GM10248 (cell line): ENCODE data around the gene MAP3K3.

Experiments
- CTCF ChIA-PET: fragments of 300-600 bp; sonication (Branson Sonifier 250); formaldehyde crosslinking; extraction: SDS; loops from one replicate; lab custom pipeline; 2021; ENCODE audit warnings: antibody characterized with exemption; lab: Yijun Ruan, JAX
- POLR2A ChIA-PET: fragments of 350-650 bp; sonication (Branson Sonifier 250); formaldehyde crosslinking; extraction: SDS; loops from one replicate; lab custom pipeline; 2020; ENCODE audit warnings: antibody characterized with exemption; lab: Yijun Ruan, JAX
- DNase-seq: peaks from one replicate; pipeline ENCODE4 v3.0.0; 2012; ENCODE audit errors: extremely low spot score
- TF ChIP-seq, protein P1 (sequence below): IDR thresholded peaks from 2 replicates; pipeline ENCODE4 v1.5.1; 2012; ENCODE audit warnings: mild to moderate bottlenecking, low read depth; ENCODE audit errors: extremely low read depth, missing control alignments, control extremely low read depth

The MAP3K3 gene

DNA sequence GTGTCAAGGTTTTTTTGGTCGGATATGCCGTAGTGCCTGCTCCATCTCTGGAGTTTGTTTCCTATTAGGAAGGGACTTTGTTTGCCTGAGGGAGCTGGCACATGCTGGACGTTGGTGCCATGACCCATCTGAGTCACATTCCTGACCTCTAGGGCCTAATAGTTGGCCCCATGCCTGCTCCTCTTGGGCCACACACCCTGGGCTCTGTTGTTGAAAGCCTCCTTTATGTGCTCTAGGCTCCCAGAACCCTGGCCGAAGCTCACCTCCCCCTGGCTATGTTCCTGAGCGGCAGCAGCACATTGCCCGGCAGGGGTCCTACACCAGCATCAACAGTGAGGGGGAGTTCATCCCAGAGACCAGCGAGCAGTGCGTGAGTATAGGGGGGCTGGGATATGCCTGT lies 59.3 kb downstream of the MAP3K3 start:
- CTCF ChIA-PET: interaction anchor here (1.1 to 7.9 kb wide), 2 partner anchors 14 to 256 kb away, joined by 3 to 56 read pairs; no protein-coding TSS in a partner anchor
- no peak for DNase-seq
- POLR2A ChIA-PET: no interaction called here
- TF ChIP-seq, protein P1, sequence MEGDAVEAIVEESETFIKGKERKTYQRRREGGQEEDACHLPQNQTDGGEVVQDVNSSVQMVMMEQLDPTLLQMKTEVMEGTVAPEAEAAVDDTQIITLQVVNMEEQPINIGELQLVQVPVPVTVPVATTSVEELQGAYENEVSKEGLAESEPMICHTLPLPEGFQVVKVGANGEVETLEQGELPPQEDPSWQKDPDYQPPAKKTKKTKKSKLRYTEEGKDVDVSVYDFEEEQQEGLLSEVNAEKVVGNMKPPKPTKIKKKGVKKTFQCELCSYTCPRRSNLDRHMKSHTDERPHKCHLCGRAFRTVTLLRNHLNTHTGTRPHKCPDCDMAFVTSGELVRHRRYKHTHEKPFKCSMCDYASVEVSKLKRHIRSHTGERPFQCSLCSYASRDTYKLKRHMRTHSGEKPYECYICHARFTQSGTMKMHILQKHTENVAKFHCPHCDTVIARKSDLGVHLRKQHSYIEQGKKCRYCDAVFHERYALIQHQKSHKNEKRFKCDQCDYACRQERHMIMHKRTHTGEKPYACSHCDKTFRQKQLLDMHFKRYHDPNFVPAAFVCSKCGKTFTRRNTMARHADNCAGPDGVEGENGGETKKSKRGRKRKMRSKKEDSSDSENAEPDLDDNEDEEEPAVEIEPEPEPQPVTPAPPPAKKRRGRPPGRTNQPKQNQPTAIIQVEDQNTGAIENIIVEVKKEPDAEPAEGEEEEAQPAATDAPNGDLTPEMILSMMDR: no peak

DNA sequence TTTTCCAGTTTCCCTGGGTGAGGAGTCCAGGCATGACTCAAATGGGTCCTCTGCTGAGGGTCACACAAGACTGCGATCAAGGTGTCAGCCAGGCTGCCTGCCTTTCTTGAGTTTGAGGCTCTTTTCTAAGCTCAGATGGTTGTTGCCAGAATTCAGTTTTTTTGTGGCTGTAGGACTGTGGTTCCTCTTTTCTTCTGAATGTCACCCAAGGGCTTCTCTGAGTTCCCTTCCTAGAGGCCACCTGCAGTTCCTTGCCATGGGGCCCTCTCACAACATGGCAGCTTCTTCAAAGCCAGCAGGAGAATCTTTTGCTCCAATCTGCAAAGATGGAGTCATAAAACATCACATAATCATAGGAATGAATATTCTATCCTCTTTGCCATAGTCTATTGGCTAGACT lies 60.2 kb downstream of the MAP3K3 start:
- ChIA-PET POLR2A (no interaction called here), CTCF (interaction anchor here (1.1 to 7.9 kb wide), 4 partner anchors 13 to 257 kb away, joined by 3 to 56 read pairs (median 5); no protein-coding TSS in a partner anchor)
- TF ChIP-seq, protein P1: no peak
- no peak for DNase-seq

DNA sequence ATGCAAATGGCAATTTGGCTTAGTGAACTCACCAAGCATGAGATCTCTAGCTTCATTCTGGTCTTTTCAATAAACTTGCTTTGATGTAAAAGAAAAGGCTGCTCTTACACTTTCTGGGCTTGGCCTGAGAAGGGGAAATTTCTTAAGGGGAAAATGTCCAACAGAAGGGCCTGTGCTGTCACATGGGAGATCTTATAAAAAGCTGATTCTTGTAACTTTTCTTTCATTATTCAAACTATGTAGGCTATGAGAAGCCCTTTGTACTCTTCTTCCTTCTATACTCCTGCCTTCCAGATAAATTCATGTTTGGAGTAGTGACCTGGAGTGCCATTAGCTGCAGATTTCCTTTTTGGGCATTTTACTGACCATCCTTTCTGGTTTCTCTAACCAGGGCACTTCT lies 60.8 kb downstream of the MAP3K3 start:
- TF ChIP-seq, protein P1: no peak
- DNase-seq: no peak
- POLR2A ChIA-PET: interaction anchor here (1.0 kb wide), 1 partner anchor 18 kb away, joined by 3 read pairs; no protein-coding TSS in a partner anchor
- CTCF ChIA-PET: interaction anchor here (1.2 to 7.9 kb wide), 3 partner anchors 13 to 183 kb away, joined by 3 to 56 read pairs (median 7); no protein-coding TSS in a partner anchor

DNA sequence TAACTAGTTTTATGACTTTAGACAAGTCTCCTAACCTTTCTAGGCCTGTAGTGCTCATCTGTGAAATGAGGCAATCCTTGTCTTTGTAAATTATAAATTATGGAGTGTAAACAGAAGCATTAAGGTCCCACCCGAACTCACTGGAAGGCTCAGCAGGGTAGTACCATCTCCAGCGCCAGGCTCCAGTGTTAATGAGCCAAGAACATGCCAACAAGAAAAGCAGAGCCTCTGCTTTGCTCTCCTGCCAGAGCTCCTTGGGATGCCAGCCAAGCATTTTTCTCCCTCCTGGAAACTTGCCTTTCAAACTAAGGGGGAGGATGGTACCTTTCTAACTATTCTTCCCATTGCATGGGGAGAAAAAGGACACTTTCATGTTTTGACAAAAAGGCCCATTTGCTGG lies 62.8 kb downstream of the MAP3K3 start:
- CTCF ChIA-PET: interaction anchor here (0.9 to 7.9 kb wide), 7 partner anchors 10 to 175 kb away, joined by 3 to 56 read pairs (median 4); no protein-coding TSS in a partner anchor
- POLR2A ChIA-PET: no interaction called here
- no peak for DNase-seq
- TF ChIP-seq, protein P1: no peak

DNA sequence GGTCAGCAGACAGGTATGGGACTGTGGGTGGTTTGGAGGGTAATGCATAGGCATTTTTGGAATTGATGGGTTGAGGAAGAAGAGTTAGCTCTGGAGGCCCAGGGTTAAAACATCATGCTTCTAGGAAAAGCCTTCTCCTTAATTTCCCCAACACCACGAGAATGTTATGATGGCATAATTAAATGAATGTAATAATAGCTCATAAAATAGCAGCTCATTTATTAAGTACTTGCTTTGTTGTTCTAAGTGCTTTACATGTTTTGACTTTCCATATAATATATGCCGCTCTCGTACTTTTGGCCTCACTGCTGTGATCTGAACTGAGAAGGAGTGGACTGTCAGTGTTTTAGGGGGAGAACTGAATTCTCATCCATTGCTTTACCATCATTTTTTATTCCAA lies 63.4 kb downstream of the MAP3K3 start:
- no peak for DNase-seq
- ChIA-PET CTCF (interaction anchor here (0.9 to 7.9 kb wide), 8 partner anchors 10 to 260 kb away, joined by 3 to 56 read pairs (median 4); no protein-coding TSS in a partner anchor), POLR2A (no interaction called here)
- TF ChIP-seq, protein P1: no peak

DNA sequence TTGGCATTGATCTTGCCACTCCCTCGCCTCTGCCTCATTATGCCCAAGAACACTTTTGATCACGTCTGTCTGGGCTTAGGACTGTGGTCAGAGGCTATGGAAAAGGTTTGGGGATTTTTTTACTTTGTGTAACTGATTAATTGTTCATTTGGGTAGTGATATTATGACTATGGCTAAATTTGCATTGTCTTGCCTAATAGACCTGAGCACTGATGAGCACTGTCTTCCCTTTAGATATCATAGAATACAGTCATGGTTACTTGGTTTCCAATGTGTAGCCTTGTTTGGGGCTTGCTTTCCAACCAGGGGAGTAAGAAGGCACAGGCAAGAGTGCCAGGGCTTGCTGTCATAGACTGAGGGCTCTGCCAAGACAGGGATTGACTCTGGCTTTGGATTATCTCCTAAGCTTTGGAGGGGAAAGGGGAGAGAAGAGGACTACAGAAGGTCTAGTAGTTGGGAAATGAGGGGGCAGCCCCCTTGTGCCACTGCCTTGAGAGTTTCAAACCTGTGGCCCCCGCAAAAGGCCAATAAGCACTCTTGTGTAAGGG lies 64.0 kb downstream of the MAP3K3 start:
- POLR2A ChIA-PET: no interaction called here
- TF ChIP-seq, protein P1: no peak

More for the DNA sequence above, 64.0 kb downstream of the MAP3K3 start:
- DNase-seq: no peak
- CTCF ChIA-PET: interaction anchor here (1.0 to 7.9 kb wide), 6 partner anchors 10 to 260 kb away, joined by 3 to 56 read pairs (median 4); no protein-coding TSS in a partner anchor
